ENCODE data around the gene RBMS3.

RBMS3 gene

DNA sequence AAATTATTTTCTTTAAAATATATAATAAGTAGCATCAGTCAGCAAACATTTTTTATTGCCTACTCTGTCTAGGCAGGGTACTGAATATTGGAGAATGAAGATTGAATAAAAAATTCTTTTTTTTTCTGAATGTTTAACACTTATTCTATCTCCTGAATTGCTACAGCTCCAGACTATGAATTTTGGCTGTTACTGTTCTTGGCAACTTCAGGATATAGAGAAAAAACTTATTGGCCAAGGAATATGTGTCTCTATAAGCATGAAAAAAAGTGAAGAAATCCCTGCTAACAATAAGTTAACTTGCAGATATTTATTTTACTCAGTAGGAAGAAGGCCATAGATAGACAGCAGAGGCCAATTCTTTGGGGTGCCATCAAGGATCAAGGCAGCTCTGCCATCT lies 309.6 kb downstream of the RBMS3 start:
- no peak for DNase-seq

DNA sequence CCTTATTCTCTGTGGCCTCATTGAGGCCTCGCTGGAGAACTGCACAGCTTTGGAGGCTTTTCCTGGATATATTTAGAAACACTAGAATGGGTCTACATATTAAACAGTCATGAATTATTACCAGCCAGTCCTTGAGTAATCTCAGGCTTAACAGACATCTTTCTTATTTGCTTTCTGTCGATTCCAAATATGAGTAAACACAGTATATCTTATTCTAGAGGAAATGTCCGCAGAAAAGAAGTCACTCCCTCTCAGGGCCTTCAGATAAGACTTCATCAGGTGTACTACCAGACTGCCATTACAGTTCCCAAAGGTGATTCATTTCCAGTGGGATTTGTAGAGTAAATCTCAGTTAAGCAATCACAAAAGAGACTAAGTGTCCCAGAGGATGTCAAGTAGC lies 310.7 kb downstream of the RBMS3 start:
- DNase-seq = no peak

DNA sequence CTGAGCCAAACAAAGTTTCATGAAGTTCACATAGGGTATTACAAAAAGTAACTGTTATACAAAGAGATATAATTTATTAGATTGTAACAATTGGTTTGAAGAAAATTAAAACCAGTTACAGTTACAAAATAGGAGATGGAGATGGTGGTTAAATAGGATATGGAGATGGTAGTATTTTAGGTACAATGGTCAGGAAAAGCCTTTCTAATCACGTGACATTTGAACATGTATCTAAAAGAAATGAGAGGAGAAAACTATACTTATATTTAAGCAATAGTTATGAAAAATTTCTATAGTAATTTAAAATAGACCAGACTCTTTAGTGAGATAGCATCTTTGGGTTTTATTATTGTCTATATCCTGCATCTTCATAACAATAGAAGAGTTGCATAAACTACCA lies 312.9 kb downstream of the RBMS3 start:
- DNase-seq = no peak

DNA sequence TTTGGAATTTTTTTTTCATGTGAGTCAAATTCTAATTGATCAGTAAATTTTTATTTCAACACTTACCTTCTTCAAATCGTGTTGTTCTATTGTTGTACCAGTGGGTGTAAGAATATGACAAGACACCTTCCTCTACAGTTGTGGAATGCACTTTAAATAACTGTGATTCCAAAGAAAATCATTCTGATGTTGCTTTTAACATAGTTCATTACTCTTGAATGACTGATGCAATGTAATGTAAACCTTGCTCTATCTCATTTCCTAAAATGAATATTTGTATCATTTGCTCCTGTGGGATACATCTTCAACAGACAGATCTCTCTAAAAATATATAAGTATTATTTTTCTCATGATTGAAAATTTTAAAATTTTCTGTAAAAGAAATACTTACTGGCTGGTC lies 313.4 kb downstream of the RBMS3 start:
- no peak for DNase-seq

DNA sequence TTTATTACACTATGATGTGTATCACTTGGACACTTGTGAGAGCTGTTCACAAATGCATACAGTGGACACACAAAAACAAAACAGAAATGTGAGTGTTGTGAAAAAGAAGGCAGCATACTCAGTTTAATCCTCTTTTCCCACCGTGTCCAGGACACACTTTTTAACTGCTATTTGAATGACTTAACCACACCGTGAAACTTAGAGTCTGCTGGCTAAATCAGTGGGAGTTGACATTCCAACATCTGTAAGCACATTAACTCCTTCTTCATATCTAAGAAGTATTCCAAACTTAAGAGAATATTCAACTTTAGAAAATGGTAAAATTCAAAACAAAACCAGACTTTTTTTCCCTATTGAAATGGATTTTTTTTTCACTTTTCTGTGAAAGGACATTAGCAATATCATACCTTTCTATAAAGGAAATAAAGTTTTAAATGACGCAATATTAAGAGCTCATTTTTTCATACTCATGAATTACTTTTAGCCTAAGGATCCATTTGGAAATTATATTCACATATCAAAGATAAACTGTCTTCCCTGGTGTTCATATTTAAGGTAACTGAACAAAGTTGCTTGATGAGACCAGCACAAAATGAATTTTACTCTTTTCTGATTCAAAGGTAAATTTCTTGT lies 316.6 kb downstream of the RBMS3 start:
- no peak for DNase-seq

DNA sequence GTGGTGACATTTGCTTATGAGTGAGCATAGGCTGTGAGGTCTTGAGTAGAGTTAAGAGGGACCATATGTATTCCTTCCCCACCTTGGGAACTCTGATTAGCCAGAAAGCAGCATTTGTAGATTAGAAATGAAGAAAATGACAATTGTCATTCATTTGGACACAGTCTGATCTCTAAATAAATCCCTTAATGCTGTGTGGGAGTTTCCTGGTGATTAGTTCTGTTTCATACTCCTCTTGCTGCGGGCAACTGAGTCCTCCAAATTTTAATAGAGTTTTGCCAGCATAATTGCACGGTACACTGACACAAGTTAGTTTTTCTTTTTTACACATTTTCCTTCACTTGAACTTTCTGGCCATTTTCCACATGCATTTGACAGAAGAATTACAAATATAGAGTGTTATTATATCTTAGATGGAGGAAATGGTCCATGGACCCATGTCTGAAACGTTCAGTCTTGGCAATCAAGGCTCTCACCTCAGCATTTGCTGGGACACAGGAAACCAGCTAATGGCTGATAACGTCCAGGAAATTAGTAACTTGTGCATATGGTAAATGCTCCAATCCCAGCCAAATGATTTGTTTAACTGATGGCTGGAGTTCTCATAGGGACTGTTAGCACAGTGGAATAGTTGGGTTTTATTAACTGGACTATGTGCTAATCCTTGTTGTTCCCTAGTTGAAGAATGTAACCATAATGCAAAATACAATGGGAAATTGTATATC lies 321.2 kb downstream of the RBMS3 start:
- no peak for DNase-seq

DNA sequence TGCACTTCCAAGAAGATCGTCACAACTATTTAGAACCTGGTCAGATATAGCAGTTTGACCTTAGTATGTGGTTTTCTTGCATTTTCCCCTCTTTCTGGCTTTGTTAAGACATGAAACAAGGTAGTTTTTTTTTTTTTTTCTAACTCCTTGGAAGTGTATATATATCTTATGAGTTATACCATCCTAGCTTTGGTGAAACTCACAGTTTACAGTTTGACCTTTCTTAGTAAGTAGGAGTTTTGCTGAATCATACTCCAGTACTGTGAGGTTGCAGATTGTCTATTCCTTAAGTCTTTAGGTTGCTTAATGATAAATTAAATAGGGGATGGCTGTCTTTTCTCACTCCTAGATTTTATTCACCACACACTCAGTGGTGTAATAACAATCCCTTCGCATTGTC lies 325.0 kb downstream of the RBMS3 start:
- DNase-seq = no peak

DNA sequence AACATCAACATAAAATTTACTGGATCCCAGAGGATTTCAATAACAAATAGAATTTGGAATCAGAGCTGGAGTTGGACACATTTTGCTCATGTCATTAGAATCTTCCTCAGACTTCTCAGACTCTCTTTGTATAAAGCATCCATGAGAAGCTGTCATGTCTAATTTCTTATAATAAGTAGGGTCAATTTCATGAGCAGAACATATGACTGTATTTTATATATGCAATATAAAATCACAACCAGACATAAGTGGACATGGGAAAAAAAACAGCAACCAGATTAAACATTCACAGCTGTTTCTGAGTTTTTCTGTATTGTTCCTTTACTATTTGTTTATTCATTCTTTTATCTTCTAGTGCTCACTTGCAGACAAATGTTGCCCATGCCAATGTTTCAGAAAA lies 325.5 kb downstream of the RBMS3 start:
- no peak for DNase-seq

DNA sequence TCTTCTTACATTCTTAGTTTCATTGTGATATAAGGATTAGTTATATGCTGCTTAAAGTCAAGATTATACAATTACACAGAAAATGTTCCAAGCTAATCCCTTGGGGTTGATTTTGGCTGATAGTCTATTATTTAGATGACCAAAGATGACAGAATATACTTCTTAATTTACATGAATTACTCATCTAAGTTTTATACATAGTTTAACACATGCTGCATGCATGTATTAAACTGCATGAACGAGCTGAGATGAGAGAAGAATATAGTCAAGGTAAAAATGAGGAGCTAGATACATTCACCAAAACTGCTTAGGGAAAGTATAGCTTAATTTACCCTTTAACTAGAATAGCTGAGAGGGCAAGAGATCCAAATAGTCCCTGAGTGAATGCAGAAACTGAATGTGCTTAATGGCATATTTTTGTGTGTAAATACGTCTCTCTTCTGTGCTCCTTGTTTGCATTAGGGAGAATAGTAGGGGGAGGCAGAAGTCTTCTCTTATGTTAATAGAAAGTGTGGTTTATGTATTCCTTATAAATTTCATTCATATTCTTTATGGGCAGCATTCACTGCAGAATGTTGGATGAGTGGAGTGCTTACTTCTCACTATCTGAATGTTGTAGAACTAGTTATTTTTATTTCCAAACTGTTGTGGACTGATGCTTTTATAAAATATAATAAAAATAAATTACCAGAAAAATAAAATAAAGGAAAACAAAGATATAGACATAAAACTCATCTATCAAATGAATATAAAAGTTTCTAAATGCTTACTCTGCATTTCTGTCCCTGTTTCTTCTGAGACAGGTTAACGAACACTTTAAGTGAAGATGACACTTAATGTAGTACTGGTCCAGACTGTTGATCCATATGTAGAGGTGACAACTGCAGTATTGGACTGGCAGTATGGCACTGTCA lies 327.8 kb downstream of the RBMS3 start:
- DNase-seq = no peak

DNA sequence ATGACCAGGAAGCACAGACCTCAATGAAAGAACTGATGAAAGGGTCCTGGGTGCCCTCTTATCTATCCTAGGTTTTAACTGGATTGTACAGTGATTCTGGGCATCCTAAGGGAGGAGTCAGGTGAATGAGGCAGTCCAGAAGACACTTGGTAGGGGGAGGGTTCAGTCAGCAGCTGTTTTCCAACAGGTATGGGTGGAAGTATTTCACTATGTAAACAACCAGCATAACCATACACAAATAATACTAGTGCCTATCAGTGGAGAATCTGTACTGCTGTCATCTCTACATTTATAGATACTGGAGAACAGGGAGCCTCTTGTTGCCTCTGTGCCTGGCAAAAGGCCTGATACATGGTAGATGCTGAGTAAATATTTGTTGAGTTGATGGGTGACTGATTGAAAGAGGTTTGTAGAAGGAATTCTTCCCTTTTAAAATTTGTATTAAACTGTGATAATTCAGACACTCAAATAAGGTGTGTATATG lies 328.5 kb downstream of the RBMS3 start:
- no peak for DNase-seq

DNA sequence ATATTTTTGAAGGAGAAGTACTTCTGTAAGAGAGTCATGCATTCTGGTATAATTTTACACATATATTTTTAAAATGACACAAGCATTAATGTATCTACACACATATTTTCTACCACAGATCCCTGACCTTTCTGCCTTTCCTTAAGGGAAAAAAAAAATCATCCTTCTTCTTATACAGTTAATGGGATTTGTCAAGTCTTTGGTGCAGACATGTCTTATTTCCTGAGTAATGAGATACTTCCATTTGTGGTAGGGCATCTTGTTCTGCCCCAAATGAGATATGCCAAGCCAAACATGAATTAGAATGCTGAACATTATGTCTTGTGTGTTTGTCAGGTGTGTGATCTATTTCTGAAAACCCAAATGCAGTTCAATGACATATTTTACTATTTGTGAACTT lies 329.9 kb downstream of the RBMS3 start:
- no peak for DNase-seq

DNA sequence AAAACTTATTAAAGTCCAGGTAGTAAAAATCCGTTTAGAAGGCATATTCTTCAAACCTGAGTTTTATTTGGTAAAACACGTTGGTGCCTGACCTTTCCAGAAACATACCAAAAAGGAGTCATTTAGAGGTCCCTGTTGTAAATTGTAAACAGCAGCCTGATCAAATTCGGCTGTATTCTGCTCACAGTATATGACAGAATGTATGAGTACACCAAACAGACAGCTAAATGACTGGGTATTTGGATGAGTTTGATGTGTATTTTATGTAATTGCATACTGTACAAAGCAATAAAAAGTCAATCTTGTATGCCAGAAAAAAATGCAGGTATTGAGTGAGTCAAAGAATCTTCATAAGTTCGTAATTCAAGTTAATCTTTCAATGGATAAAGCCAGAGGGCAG lies 330.4 kb downstream of the RBMS3 start:
- DNase-seq = no peak

DNA sequence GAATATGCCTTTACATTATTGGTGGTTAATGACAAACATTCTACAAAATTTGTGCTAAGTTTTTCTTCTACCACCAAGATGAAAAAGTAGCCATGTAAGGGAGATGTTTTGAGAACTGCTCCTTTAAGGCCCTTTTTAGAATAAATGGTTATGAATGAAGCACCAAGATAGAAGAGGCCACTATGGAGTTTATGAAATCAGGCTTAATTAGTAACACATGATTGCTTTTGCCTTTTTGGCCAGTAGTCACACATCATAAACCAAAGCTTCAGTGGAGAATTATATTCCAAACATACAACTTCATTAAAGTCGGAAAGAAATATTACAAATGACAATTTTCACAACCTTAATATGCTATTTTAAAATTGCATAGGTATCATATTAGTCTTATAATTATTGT lies 331.7 kb downstream of the RBMS3 start:
- no peak for DNase-seq

DNA sequence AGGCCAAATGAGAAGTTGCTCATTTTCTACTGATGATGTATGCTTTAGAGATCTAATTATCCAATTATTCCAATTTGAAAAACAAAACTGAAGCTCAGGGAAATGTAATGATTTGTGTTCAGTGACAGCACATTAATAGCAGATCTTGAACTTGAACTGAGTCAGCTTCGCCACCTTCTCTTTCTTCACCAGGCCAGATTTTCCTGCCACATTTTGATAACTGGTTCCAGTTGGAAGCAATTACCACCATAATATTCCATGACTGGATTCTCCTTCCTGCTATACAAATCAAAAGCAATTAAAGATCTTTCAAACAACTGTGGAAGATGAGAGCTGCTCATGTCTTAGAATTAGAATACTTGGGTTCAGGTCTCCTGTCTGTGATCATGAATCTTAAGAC lies 334.1 kb downstream of the RBMS3 start:
- DNase-seq = no peak

DNA sequence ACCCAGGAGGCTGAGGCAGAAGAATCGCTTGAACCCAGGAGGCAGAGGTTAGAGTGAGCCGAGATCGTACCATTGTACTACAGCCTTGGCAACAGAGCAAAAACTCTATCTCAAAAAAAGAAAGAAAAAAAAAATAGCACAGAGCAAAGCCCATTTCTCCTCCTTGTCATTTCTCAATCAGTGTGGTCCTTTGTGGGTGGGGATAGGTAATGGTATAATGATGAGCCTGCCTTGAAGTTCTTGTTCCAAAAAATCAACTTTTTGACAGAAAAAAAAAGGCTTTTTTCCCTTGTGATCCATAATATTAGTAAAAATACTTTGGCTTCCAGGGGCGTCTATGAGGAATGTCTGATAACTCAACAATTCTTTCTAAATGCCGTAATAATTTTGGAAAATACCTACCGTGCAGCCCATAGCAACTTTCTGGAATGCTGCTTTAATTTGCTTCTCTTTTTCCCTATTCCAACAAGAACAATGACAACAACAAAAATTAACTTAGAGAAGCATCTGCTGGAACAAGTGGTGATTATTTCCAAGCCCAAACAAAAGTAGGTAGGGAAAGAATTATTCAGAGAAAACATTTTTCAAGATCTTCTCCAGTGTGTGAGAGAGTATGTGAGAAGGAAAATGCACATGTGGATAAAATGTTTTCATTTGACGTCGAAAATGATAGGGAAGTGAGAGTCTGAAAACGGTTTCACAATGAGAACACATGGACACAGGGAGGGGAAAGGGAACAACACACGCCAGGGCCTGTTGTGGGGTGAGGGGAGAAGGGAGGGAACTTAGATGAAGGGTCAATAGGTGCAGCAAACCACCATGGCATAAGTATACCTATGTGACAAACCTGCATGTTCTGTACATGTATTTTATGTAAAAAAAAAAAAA lies 337.8 kb downstream of the RBMS3 start:
- no peak for DNase-seq

DNA sequence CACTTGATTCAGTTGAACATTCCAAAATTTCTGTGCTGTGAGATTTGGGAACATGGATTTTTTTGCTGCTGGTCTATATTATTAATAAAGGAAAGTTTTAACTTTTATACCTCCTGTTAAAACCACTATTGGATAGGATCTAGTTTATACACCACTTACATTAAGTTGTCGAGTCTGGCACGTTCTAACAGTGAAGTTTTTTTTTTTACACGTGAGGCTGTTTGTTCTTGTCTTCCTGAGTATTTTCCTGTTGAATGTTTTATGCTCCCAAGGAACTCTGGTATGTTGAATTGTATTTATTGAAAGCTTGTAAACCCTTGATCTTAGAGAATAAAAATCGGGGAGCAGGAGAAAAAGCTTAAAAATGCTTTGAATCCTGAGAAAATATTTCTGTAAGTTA lies 338.8 kb downstream of the RBMS3 start:
- DNase-seq = no peak

DNA sequence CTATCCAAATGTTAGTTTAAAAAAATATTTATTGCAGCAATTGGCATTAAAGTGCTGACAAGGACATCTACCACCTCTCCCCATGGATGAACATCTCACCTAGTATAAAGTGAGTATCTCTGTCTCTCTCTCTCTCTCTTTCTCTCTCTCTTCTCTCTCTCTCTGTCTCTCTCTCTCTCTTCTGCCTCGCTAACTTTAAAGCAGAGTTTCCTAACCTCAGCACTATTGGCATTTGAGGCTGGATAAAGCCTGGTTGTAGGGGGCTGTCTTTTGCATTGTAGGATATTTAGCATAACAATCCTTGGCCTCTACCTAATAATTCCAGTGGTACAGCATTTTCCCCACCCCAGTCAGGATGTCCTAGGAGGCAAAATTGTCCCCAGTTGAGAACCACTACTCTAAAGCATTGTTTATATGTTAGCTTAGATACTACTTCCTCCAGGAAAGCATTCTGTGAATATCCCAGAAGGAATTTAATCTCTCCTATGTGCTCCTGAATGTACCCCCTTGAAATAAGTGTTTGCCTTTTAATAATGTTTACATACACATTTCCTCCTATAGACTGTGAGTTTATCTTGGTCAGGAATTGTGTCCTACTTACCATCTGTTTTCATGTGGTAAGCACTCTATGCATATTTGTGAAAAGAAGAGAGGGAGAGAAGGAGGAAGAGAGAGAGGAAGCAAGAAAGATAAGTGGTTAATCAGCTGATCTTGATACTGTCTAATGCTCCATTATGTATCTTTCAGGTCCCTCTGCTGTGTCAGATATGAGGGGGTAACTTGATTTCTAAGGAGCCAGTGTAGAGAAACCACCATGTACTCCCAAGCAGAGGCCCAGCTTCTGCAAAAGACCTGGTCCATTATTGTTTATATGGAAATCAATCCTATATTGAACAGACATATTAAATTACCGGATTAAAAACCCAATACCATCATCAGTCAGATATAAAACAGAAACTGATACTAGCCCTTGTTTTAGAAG lies 346.6 kb downstream of the RBMS3 start:
- DNase-seq = no peak

DNA sequence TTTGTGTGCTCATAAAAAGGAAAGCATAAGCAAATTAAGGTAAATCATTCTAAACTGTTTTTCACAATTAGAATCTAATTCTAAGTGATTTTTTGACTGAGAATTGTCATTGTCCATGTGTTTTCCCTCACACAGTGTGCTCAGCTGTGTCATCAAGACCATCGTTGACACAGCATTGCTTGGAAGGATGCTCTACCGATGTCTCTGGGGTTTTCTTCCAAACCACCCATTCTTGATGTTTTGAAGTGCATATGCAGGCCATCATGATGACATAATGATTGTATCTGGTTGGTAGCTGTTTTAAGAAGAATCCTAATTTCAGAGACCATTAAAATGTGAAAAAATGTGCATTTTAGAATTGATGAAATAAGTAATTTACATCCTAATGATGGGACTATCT lies 347.9 kb downstream of the RBMS3 start:
- DNase-seq = no peak

DNA sequence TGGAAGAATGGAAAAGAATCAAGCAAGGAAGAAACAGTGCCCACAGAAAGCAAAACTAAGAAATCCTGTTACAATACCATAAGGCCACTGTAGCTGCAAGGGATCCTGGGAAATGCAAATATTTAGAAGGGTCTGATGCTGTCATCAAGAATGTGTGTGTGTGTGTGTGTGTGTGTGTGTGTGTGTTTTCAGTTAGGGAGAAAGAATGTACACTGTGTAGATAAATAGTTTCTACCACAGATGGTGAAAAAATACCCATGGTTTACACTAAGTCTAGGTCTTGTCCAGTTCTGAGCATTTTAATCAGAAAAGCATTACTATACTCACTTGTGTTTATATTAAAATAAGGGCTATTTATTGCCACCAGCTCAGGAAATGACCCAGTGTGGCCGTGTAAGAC lies 355.0 kb downstream of the RBMS3 start:
- DNase-seq = no peak

DNA sequence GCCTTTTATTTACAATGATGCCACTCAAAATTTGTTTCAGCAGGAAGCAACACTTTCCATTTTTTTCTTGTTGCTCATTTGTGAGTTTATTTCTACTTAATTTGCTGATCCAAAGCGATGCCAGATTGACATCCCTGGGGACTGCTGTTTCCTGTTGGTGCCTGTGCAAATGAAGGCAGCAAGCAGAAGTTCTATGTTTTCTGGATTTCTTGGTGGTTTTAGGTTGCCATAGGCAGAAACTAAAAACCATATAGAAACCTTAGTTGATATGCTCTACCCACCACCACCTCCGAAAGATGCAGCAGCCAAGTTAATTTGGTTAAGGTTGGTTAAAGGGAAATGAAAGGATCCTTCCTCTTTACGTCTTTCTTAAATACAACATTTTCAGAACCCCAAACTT lies 356.2 kb downstream of the RBMS3 start:
- no peak for DNase-seq

DNA sequence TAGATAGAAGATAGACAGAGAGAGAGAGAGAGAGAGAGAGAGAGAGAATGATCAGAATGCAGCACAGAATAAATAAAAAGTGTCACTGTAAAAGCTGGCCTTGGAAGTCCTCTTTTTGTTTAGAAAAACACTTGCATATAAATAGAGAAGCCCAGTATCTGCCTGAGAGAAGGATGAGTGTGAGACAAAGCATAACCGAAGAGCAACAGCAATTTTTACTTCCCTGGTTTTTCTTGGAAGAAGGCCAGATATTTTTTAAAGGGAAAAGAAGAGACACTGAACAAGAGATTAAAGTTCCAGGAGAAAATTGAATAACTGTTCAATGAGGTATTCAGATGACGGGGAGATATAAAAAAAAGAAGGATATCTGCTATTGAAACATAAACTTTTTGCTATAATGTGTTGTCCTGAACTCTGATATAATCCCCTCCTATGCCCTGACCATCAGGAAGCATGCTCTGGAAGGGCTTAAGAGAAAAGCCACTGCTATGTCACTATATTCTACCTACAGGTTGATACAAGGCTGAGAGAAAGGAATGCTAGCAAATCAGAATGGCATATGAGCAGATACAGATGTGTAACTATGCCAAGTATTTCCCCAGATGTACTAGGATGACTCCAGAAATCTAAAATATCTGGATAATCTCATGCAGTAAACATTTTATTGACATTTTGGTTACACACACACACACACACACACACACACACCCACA lies 358.9 kb downstream of the RBMS3 start:
- DNase-seq = no peak

All from NCI-H774 (cell line).